Anterior cingulate cortex (tissue), 58 donors: ENCODE measurements around the gene CDC42BPB.

Experiments
- DNase-seq, 58 donors: peaks; one replicate each; lab custom pipeline; 2025; lab: John Stamatoyannopoulos, UW

Gene CDC42BPB

GRCh38 chr14:103073876-103074728, 16.8 kb upstream of the CDC42BPB start:
- no peak for DNase-seq

DNA sequence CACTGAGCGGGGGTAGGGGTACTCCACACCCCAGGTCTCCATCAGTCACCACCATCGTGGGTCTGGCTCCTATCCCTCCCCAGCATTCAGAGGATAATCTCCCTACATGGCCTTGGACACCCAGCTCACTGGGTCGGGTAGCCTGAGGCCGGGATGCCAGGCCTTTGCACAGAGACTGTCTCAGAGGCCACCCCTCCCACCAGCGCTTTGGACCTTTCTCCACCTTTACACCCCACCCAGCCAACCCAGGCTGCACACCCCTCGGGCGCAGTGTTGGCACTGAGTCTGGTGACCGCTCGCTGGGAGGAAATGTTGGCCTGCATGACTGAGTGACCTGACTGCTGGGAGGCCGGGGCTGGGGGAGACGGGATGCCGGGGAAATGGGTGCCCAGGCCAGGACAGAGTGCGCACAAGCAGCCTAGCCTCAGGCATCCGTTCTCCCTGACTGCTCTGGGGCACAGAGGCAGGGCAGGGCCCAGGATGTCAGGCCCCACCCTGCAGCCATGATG, 16.1 kb upstream of the CDC42BPB start:
- DNase-seq: no peak

DNA sequence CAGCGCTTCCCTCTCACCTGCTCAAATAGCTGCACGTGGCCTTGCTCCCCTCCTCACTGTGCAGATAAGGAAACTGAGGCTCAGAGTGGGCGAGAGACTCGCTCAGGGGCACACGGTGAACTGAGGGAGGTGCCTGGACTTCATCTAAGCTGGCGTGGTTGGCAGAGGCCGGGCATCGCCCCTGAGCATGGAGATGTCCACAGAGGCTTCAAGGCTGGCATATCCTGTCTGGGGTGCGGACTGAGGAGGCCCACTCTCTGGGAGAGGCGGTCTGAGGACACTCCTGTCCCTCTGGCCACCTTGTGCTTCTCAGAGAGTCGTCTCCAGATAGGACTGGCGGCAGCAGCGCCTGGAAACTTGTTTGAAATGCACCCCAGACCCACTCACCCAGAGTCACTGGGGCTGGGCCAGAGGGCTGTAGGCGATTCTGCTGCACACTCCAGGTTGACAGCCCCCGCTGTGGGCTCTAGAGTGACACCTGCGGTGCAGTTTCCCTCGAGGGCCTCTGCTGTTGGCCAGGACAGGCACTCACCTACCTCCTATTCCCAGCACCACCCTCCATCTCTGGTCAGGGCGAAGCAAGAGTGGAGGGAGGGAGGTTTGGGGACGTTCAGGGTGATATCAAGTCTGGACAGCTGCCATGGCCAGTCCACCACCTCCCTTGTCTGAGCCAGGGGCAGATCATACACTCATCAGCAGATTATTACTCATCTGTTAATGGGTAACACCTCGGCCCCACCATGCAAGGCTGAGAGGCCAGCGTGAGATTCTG, 15.4 kb upstream of the CDC42BPB start:
- DNase-seq: no peak

- no peak for DNase-seq
Measured at GRCh38 chr14:103071544-103072251, 14.3 kb upstream of the CDC42BPB start.

DNA sequence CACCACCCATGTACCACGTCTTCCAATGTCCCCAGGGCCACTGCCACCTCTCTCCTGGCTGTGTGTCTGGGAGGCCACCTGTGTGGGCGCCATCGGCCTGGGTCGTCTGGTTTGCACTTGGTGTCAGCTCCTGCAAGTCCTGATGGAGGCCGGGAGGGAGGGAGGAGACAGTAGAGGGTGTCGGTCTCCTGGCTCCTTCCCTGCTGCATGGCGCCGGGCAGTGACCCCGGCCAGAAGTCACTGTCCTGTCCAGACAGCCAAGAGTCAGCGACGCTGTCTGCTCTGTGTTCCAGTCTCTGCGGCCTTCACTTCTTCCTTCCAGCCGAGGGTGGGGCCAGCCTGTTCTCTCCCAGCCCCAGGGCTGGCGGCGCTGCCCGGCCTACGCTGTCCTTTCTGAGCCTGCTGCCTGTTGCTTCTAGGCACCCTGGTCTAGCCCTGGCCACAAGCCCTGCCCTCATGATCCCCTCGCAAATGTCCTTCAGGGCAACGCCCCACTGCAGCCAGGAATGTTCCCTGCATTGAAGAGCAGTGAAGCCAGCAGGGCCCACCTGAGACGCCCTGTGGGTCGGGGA, 13.7 kb upstream of the CDC42BPB start:
- DNase-seq: no peak

DNA sequence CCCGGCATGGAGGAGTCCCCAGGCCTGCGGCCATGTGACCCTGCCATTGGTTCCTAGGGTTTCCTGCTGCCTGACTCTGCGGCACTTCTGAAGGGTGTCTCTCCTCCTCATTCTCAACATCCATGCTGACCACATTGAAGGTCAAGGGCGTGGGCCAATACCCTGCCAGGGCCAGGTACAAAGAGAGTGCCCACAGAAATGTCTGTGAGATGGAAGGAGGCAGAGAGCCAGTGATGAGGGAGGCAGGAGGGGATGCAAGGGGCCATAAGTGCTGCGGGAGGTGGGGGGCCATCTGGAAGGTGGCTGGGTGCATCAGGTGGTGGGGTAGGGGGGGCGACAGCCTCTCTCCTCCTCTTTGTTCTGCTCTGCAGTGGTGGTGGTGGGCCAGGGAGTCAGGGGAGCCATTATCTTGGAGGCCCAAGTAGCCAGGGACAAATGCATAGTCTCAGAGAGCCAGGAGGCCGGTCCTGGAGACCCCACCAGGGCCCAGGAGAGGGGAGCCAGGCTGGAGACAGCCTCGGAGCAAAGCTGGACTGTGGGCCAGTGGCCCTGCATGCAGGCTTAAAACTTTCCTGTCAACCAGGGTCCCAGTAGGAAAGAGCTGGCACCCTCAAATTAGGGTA, 13.0 kb upstream of the CDC42BPB start:
- no peak for DNase-seq

DNA sequence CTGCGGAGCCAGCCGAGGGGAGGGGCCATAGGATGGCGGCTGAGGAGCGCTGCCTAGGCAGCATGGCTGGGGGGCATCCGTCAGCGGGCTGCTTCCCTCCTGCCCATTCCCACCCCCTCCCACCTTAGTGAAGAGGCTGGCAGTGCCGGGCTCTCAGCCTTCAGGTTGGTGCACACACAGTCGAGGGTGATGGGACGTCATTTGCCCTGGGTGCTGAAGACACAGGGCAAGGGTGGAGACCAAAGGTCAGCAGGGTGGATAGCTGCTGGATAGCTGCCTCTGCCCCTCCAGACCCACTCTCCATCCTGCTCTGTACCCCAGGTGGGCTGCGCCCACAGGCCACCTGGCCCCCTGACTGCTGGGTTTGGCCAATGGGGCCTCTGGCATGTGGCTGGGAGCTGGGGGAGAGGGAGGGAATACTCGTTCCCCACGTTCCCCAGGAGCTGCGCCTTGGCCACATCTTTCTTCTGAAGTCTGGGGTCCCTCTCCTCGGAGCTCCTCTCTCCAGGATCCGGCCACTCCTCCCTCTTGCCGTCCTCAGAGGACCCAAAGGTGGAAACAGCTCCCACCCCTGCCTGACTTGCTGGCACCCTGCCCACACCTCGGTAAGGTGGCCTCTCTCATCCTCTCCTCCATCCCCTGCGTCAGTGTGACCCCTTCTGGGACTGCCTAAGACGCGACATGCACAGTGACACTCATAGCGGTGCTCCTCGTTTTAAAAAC, 11.2 kb upstream of the CDC42BPB start:
- DNase-seq: no peak

GRCh38 chr14:103067231-103067954, 10.0 kb upstream of the CDC42BPB start:
- no peak for DNase-seq

DNA sequence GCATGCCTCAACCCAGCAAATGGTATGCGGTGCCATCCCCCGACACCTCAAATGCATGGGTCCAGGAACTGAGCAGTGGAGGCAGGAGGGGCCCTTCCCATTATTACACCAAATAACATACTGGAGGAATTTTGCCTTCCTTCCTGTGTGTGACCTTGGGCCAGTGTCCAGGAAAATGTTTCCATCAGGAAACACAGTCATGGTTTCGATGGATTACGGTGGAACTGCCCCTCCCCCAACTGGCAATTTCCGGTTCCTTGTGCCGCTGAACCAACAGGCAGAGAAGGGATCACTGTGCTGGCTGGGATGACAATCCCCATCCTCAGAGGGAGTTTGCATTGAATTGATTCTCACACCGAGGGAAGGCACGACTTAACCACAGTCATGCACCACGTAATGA, 9.1 kb upstream of the CDC42BPB start:
- DNase-seq: no peak

GRCh38 chr14:103065861-103066260, 8.5 kb upstream of the CDC42BPB start:
- no peak for DNase-seq

- DNase-seq: no peak
Measured at GRCh38 chr14:103064978-103065377, 7.6 kb upstream of the CDC42BPB start.

DNA sequence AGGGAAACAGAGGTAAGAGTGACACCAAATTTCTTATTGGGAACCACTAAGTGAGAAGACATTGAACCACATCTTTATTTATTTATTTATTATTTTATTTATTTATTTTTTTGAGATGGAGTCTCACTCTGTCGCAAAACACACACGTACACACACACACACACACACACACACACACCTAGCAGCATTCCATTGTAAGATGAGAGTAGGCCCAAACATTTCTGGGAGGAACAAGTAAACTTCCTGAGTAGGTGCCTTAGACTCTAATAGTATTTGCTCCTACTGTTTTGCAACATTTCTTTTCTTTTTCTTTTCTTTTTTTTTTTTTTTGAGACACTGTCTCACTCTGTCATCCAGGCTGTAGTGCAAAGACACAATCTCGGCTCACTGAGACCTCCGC, 7.1 kb upstream of the CDC42BPB start:
- no peak for DNase-seq

DNA sequence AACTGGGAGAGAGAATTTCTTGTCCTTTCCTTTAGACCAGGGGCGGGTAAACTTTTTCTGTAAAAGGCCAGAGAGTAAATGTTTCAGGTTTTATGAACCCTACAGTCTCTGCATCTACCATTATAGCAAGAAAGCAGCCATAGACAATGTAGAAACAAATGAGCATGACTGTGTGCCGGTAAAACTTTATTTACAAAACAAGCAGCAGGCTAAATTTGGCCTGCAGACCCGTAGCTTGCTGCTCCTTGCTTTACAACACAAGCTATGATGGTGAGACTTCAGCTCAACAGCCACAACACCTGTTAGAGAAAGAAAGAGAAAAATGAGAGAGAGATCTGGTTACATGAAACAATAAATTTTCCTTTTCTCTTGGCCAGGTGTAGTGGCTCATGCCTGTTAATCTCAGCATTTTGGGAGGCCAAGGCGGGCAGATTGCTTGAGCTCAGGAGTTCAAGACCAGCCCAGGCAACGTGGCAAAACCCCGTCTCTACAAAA, 4.2 kb upstream of the CDC42BPB start:
- DNase-seq: no peak

DNA sequence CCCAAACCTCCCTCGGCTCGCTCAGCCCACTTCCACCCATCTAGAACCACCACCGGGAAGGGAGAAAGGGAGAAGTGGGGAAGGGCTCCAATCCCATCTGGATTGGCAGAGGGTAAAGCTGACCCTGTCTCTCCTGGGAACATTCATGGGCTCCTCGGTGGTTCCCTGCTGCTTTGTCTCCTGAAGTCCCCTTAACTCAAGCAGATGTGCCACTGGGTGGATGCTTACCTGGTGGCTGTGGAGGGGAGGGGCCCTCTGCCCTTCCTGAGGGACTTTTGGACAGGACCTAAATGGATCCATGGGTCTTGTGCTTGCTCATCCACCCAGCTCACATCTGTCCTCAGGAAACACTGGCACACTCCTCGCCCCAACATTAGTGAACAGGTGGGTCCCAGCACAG, 2.2 kb upstream of the CDC42BPB start:
- no peak for DNase-seq

- DNase-seq: peak in 1 of 58 donors; percentile 40
Measured at GRCh38 chr14:103058164-103059055, 1.1 kb upstream of the CDC42BPB start.

GRCh38 chr14:103057028-103057371, 349 bp downstream of the CDC42BPB start:
- DNase-seq: peak in 6 of 58 donors; percentile 41 to 53 (median 51)

DNA sequence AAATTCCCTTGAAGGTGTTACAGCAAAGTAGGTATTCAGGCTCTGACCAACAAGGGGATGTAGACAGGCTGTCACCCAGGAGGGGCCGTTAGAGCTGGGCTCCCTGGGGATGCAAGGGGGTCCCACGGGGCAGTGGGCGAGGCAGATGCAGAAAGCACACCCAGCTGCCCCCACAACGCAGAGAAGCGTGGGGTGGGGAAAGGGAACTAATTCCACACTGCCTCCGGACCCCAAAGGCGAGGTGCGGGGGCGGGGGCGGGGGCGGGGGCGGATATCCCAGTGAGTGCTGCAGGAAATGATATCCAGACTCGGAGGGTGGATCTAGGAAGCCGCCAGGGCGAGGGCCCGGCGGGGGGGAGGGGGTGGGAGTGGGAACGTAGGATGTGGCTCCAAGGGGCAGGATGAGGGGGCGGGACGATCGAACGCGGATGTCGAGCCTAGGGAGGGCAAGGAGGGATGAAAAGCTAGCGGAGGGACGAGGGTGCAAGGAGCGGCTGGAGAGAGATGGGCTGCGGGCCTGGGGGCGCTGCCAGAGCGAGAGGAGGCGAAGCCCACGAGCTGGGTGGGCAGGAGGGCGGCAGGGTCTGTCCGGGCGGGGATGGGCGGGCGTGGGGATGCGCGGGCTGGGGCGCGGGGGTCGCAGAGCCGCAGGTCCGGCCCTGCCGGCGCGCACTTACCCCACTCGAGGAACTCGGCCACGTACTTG, 874 bp downstream of the CDC42BPB start:
- DNase-seq: peak in 6 of 58 donors; percentile 25 to 54 (median 34)
